IMR-90 (cell line): ENCODE measurements around the gene TPH1. TPM values are rescaled to one million over a fixed set of nuclear protein-coding genes. Genes with fewer than 3 reads are reported as not detected.

ENCODE experiments used
- ATAC-seq: fragments of 200-7000 bp; cut with Tn5 transposase; 2 replicates; pipeline ENCODE4 v1.9.1; 2020; ENCODE audit warnings: low read depth, mild to moderate bottlenecking, moderate library complexity
- BruUV-seq: library from RNA; stranded (reverse); fragments of 400-500 nt; replicated peaks from 2 replicates; lab custom pipeline; 2021; lab: Mats Ljungman, UMichigan
- CTCF ChIA-PET: fragments of 300-600 bp; formaldehyde crosslinking; extraction: SDS; loops from one replicate; lab custom pipeline; 2021; ENCODE audit warnings: antibody characterized with exemption; lab: Yijun Ruan, JAX
- POLR2A ChIA-PET: fragments of 300-600 bp; sonication (Branson Sonifier 250); formaldehyde crosslinking; loops from one replicate; lab custom pipeline; 2022; ENCODE audit warnings: antibody characterized with exemption; ENCODE audit not compliant: unreplicated experiment; lab: Charles Lee
- DNase-seq: peaks from one replicate; pipeline ENCODE4 v3.0.0; 2013
- H2AFZ ChIP-seq: replicated peaks from 2 replicates; pipeline ENCODE3; 2013; ENCODE audit warnings: low read length, mild to moderate bottlenecking; ENCODE audit not compliant: poor library complexity
- H2AK5ac ChIP-seq: 2 replicates; pipeline ENCODE4 v1.6.1; 2013; ENCODE audit warnings: low read depth, low read length, inconsistent platforms
- H2AK9ac ChIP-seq: replicated peaks from 2 replicates; pipeline ENCODE3; 2013; ENCODE audit warnings: mild to moderate bottlenecking, low read depth, low read length, moderate library complexity; ENCODE audit not compliant: poor library complexity
- H2BK120ac ChIP-seq: 2 replicates; pipeline ENCODE4 v1.6.1; 2013; ENCODE audit warnings: low read depth, low read length, inconsistent platforms
- H2BK15ac ChIP-seq: 3 replicates; pipeline ENCODE4 v1.6.1; 2013; ENCODE audit warnings: low read depth, low read length, inconsistent platforms
- H2BK20ac ChIP-seq: 2 replicates; pipeline ENCODE4 v1.6.1; 2013; ENCODE audit warnings: low read depth, mild to moderate bottlenecking, inconsistent platforms, low read length, moderate library complexity
- H2BK5ac ChIP-seq: 2 replicates; pipeline ENCODE4 v1.6.1; 2013; ENCODE audit warnings: mild to moderate bottlenecking, low read depth, low read length, inconsistent platforms; ENCODE audit not compliant: poor library complexity, severe bottlenecking
- H3K14ac ChIP-seq: replicated peaks from 2 replicates; pipeline ENCODE4 v1.6.1; 2013; ENCODE audit warnings: low read depth, low read length, inconsistent platforms
- H3K18ac ChIP-seq: 2 replicates; pipeline ENCODE4 v1.6.1; 2013; ENCODE audit warnings: low read depth, low read length, control low read depth
- H3K23ac ChIP-seq: 2 replicates; pipeline ENCODE4 v1.6.1; 2013; ENCODE audit warnings: low read depth, low read length, inconsistent platforms
- H3K27ac ChIP-seq: 2 replicates; pipeline ENCODE4 v1.5.1; 2013; ENCODE audit warnings: mild to moderate bottlenecking, control low read depth, low read length; ENCODE audit not compliant: insufficient read depth
- H3K27me3 ChIP-seq: 2 replicates; pipeline ENCODE4 v1.6.1; 2013; ENCODE audit warnings: low read length; ENCODE audit not compliant: control insufficient read depth, insufficient read depth
- H3K36me3 ChIP-seq: 2 replicates; pipeline ENCODE4 v1.6.1; 2013; ENCODE audit warnings: low read length, mixed read lengths; ENCODE audit not compliant: control insufficient read depth, insufficient read depth
- H3K4ac ChIP-seq: 2 replicates; pipeline ENCODE4 v1.6.1; 2013; ENCODE audit warnings: low read depth, low read length, inconsistent platforms
- H3K4me1 ChIP-seq: 2 replicates; pipeline ENCODE4 v1.6.1; 2013; ENCODE audit warnings: low read length, mixed read lengths; ENCODE audit not compliant: control insufficient read depth, insufficient read depth
- H3K4me2 ChIP-seq: 2 replicates; pipeline ENCODE4 v1.6.1; 2013; ENCODE audit warnings: low read depth, mild to moderate bottlenecking, control low read depth, low read length, moderate library complexity
- H3K4me3 ChIP-seq: 2 replicates; pipeline ENCODE4 v1.5.1; 2013; ENCODE audit warnings: low read depth, mild to moderate bottlenecking, control low read depth, low read length, moderate library complexity; ENCODE audit not compliant: insufficient read depth
- H3K56ac ChIP-seq: 2 replicates; pipeline ENCODE4 v1.6.1; 2013; ENCODE audit warnings: low read length, inconsistent platforms; ENCODE audit not compliant: insufficient read depth; ENCODE audit errors: extremely low read depth
- H3K79me1 ChIP-seq, 2 experiments: 2 replicates each; pipeline ENCODE4 v1.6.1; 2013; ENCODE audit warnings: low read length in 2 of 2, inconsistent platforms in 1 of 2, low read depth in 1 of 2
- H3K9ac ChIP-seq: 2 replicates; pipeline ENCODE4 v1.6.1; 2013; ENCODE audit warnings: low read depth, low read length, control low read depth
- H3K9me1 ChIP-seq: 2 replicates; pipeline ENCODE4 v1.6.1; 2013; ENCODE audit warnings: low read length, inconsistent platforms; ENCODE audit not compliant: insufficient read depth
- H3K9me3 ChIP-seq: 2 replicates; pipeline ENCODE4 v1.6.1; 2013; ENCODE audit warnings: low read length; ENCODE audit not compliant: control insufficient read depth, insufficient read depth
- H4K20me1 ChIP-seq: 2 replicates; pipeline ENCODE4 v1.6.1; 2013; ENCODE audit warnings: low read length, inconsistent platforms; ENCODE audit not compliant: insufficient read depth
- H4K5ac ChIP-seq: 2 replicates; pipeline ENCODE4 v1.6.1; 2013; ENCODE audit warnings: mild to moderate bottlenecking, low read depth, low read length, control low read depth
- H4K8ac ChIP-seq, 2 experiments: 2 replicates each; pipeline ENCODE4 v1.6.1; 2013; ENCODE audit warnings: low read depth in 2 of 2, low read length in 2 of 2, control low read depth in 1 of 2, inconsistent platforms in 1 of 2
- H4K91ac ChIP-seq: 2 replicates; pipeline ENCODE4 v1.6.1; 2013; ENCODE audit warnings: low read depth, low read length, inconsistent platforms; ENCODE audit not compliant: insufficient read depth
- CHD1 ChIP-seq: IDR thresholded peaks from 2 replicates; pipeline ENCODE4 v1.6.1; 2012; ENCODE audit warnings: low read depth, low read length, improper control_type of control experiment
- FOS ChIP-seq: fragments of 150-350 bp; IDR thresholded peaks from 2 replicates; pipeline ENCODE4 v1.6.1; 2016; ENCODE audit warnings: low read depth, low read length
- MAFK ChIP-seq: IDR thresholded peaks from 2 replicates; pipeline ENCODE4 v1.6.1; 2012; ENCODE audit warnings: low read depth, low read length, improper control_type of control experiment
- MXI1 ChIP-seq: IDR thresholded peaks from 2 replicates; pipeline ENCODE4 v1.6.1; 2012; ENCODE audit warnings: low read depth, mild to moderate bottlenecking, low read length, moderate library complexity, borderline replicate concordance
- NFE2L2 ChIP-seq: fragments of 150-350 bp; IDR thresholded peaks from 2 replicates; pipeline ENCODE4 v1.6.1; 2016; ENCODE audit warnings: low read depth, mild to moderate bottlenecking, low read length
- dilution Hi-C: fragments of 300-500 bp; cut with HindIII; formaldehyde crosslinking; loops from one replicate; pipeline ENCODE4 v1.14.3; 2018; ENCODE audit warnings: low sequenced_read_pairs; ENCODE audit not compliant: unreplicated experiment
- in situ Hi-C: fragments of 300-500 bp; cut with MboI; formaldehyde crosslinking; loops from 3 replicates; pipeline ENCODE4 v1.14.3; 2019; ENCODE audit warnings: low sequenced_read_pairs, inconsistent platforms, mixed read lengths
- intact Hi-C: fragments of 100-400 bp; cut with micrococcal nuclease; formaldehyde crosslinking; loops from 2 replicates; pipeline ENCODE4 v1.10.0; 2022
- polyA plus RNA-seq, 3 experiments: library from polyadenylated mRNA; depleted of rRNA; stranded (reverse); fragments of >200 nt; gene quantifications; 2 replicates each; pipeline ENCODE4 v1.2.3, GENCODE V29; 2012; ENCODE audit warnings: low replicate concordance in 1 of 3
- total RNA-seq: library from RNA; depleted of rRNA; stranded (reverse); fragments of >200 nt; gene quantifications from 2 replicates; pipeline ENCODE4 v1.2.3, GENCODE V29; 2012

TPH1 gene
- total and polyA plus RNA-seq, 2 of the 4 experiments (the other 2 are of a cell fraction) = under 0.01 to 0.07 TPM

DNA sequence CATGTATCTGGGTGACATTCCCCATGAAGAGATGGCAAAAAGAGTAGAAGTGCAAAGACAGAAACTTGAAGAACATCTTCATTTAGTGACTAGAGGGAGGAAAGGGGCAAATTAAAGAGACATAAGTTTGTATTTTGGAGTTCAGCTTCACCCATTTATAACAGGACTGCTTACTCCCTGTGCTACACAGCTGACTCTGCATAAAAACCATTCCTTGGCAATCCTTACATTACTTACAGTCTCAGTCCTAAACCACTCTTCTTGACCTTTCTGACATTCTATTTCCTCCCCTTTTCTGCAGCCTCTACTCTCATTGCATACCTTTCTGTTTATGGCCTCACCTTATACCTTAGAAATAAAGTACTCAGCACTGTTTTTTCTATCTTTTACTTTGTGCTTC is 26.4 kb downstream of the TPH1 start:
- H3K27me3 ChIP-seq = peaks cover 6% of the 10 kb centered on the region
- no peaks in the 10 kb centered on the region for H3K9me3 ChIP-seq
- no peaks in the 10 kb centered on the region for H3K79me1 ChIP-seq
- no peak overlapping the region for H3K4me2 ChIP-seq
- BruUV-seq = no TSS peak
- no peak overlapping the region for H2AFZ ChIP-seq
- H2BK15ac ChIP-seq = no peak overlapping the region
- no peak for ATAC-seq
- intact Hi-C loops (no loop called here), dilution Hi-C loops (no loop called here), in situ Hi-C loops (no loop called here)
- no peaks in the 10 kb centered on the region for H3K4me1 ChIP-seq
- no peak overlapping the region for H3K14ac ChIP-seq
- no peak overlapping the region for H3K27ac ChIP-seq
- POLR2A ChIA-PET = no interaction called here
- no peak overlapping the region for H4K91ac ChIP-seq
- H3K4ac ChIP-seq = no peak overlapping the region
- CTCF ChIA-PET = no interaction called here
- H4K8ac ChIP-seq = no peak overlapping the region
- no peak overlapping the region for H3K9ac ChIP-seq
- H3K18ac ChIP-seq = no peak overlapping the region
- H2BK120ac ChIP-seq = no peak overlapping the region
- no peaks in the 10 kb centered on the region for H3K36me3 ChIP-seq
- no peak overlapping the region for H2BK5ac ChIP-seq
- no peak overlapping the region for H3K23ac ChIP-seq
- H3K9me1 ChIP-seq = no peaks in the 10 kb centered on the region
- H2BK20ac ChIP-seq = no peak overlapping the region
- H3K4me3 ChIP-seq = no peak overlapping the region
- no peak overlapping the region for H2AK9ac ChIP-seq
- H4K20me1 ChIP-seq = no peaks in the 10 kb centered on the region
- H2AK5ac ChIP-seq = no peak overlapping the region
- H4K5ac ChIP-seq = no peak overlapping the region
- no peak overlapping the region for H3K56ac ChIP-seq
- DNase-seq = no peak
- TF ChIP-seq MXI1 (no peak), FOS (no peak), CHD1 (no peak), NFE2L2 (no peak), MAFK (no peak)
